ENCODE data around the gene ZDHHC14.
"Not testable (repeated sequence)": the region's sequence is repeated elsewhere in the genome, so short reads cannot be mapped to it uniquely, and the experiment has no call there.

The ZDHHC14 gene

GRCh38 chr6:157392927-157393668 lies 12.1 kb downstream of the ZDHHC14 start (continued):
- no peak for TF ChIP-seq POU6F1 (CRISPR knock-in tag; IDR thresholded peaks at IDR 0.05; ENCODE audit: borderline replicate concordance, low read depth)

GRCh38 chr6:157393669-157394327 lies 12.8 kb downstream of the ZDHHC14 start:
- TF ChIP-seq ZNF8 (CRISPR knock-in tag; IDR thresholded peaks at IDR 0.05) (no peak), ISL1 (CRISPR knock-in tag; IDR thresholded peaks at IDR 0.05) (no peak), ARNTL (CRISPR knock-in tag; IDR thresholded peaks at IDR 0.05; ENCODE audit: borderline replicate concordance, low read depth) (no peak), ZFP30 (CRISPR knock-in tag; IDR thresholded peaks at IDR 0.05) (no peak), OSR1 (CRISPR knock-in tag; IDR thresholded peaks at IDR 0.05) (no peak)
- ATAC-seq = no peak

- not testable (repeated sequence) for ATAC-seq
Measured at GRCh38 chr6:157395199-157395598, 14.2 kb downstream of the ZDHHC14 start.

- no peak for ATAC-seq
Measured at GRCh38 chr6:157396026-157396425, 15.0 kb downstream of the ZDHHC14 start.

More at GRCh38 chr6:157396026-157396425, 15.0 kb downstream of the ZDHHC14 start:
- no peak for TF ChIP-seq TSHZ2 (CRISPR knock-in tag; IDR thresholded peaks at IDR 0.05)
- TF ChIP-seq BACH2 (CRISPR knock-in tag; IDR thresholded peaks at IDR 0.05; ENCODE audit: borderline replicate concordance) = no peak
- TF ChIP-seq SNAI2 (CRISPR knock-in tag; IDR thresholded peaks at IDR 0.05) = no peak
- TF ChIP-seq TOX (CRISPR knock-in tag; IDR thresholded peaks at IDR 0.05; ENCODE audit: borderline replicate concordance) = no peak
- no peak for TF ChIP-seq ZNF70 (CRISPR knock-in tag; IDR thresholded peaks at IDR 0.05)
- no peak for TF ChIP-seq ARNTL (CRISPR knock-in tag; IDR thresholded peaks at IDR 0.05; ENCODE audit: borderline replicate concordance, low read depth)
- no peak for TF ChIP-seq ZNF8 (CRISPR knock-in tag; IDR thresholded peaks at IDR 0.05)
- no peak for TF ChIP-seq ZC3H10 (CRISPR knock-in tag; IDR thresholded peaks at IDR 0.05)
- TF ChIP-seq CREB5 (CRISPR knock-in tag; IDR thresholded peaks at IDR 0.05; ENCODE audit: low read depth) = no peak
- no peak for TF ChIP-seq CSRNP3 (CRISPR knock-in tag; IDR thresholded peaks at IDR 0.05)
- no peak for TF ChIP-seq POU6F1 (CRISPR knock-in tag; IDR thresholded peaks at IDR 0.05; ENCODE audit: borderline replicate concordance, low read depth)
- TF ChIP-seq PPARA (CRISPR knock-in tag; IDR thresholded peaks at IDR 0.05; ENCODE audit: borderline replicate concordance) = no peak
- no peak for TF ChIP-seq ESRRG (CRISPR knock-in tag; IDR thresholded peaks at IDR 0.05)
- no peak for TF ChIP-seq RARB (CRISPR knock-in tag; IDR thresholded peaks at IDR 0.05)
- TF ChIP-seq ZNF565 (CRISPR knock-in tag; conservative IDR thresholded peaks at IDR 0.05; ENCODE audit: low read depth) = no peak
- TF ChIP-seq ZFP3 (CRISPR knock-in tag; IDR thresholded peaks at IDR 0.05) = no peak
- TF ChIP-seq GLIS3 (CRISPR knock-in tag; IDR thresholded peaks at IDR 0.05) = no peak
- no peak for TF ChIP-seq TCF4 (CRISPR knock-in tag; IDR thresholded peaks at IDR 0.05; ENCODE audit: borderline replicate concordance)
- no peak for TF ChIP-seq OSR1 (CRISPR knock-in tag; IDR thresholded peaks at IDR 0.05)

Measured in SK-N-SH treated with all-trans-retinoic acid at 6 μM for 48 hours (cell line).